ENCODE data around the gene HOXB3.

The HOXB3 gene

GRCh38 chr17:48530208-48530886 lies 59.7 kb downstream of the HOXB3 start:
- H3K4me1 Mint-ChIP-seq, result no peaks in the 10 kb centered on the region
- H3K36me3 Mint-ChIP-seq, result no peaks in the 10 kb centered on the region
- H3K27ac Mint-ChIP-seq, result no peak overlapping the region
- H3K27me3 Mint-ChIP-seq, result peaks cover 19% of the 10 kb centered on the region
- no peak overlapping the region for H3K4me3 Mint-ChIP-seq
- no peaks in the 10 kb centered on the region for H3K9me3 Mint-ChIP-seq
- DNase-seq (ENCODE audit: low spot score in 2 of 2) (no peak), ATAC-seq (ENCODE audit: low read depth) (no peak)

GRCh38 chr17:48529683-48530009 lies 60.4 kb downstream of the HOXB3 start:
- Mint-ChIP-seq H3K36me3 (no peaks in the 10 kb centered on the region), H3K4me3 (no peak overlapping the region), H3K27ac (no peak overlapping the region), H3K27me3 (peaks cover 22% of the 10 kb centered on the region), H3K4me1 (no peaks in the 10 kb centered on the region), H3K9me3 (no peaks in the 10 kb centered on the region)
- DNase-seq (ENCODE audit: low spot score in 2 of 2) (no peak), ATAC-seq (ENCODE audit: low read depth) (no peak)

GRCh38 chr17:48528936-48529682 lies 60.9 kb downstream of the HOXB3 start:
- Mint-ChIP-seq H3K4me3 (no peak overlapping the region), H3K27me3 (peaks cover 22% of the 10 kb centered on the region), H3K27ac (no peak overlapping the region), H3K4me1 (no peaks in the 10 kb centered on the region), H3K36me3 (no peaks in the 10 kb centered on the region), H3K9me3 (no peaks in the 10 kb centered on the region)
- no peak for ATAC-seq (ENCODE audit: low read depth)
- DNase-seq (ENCODE audit: low spot score in 2 of 2), result no peak

- Mint-ChIP-seq H3K4me3 (no peak overlapping the region), H3K27ac (no peak overlapping the region), H3K36me3 (no peaks in the 10 kb centered on the region), H3K9me3 (no peaks in the 10 kb centered on the region), H3K4me1 (no peaks in the 10 kb centered on the region), H3K27me3 (peaks cover 24% of the 10 kb centered on the region)
- no peak for DNase-seq (ENCODE audit: low spot score in 2 of 2)
- no peak for ATAC-seq (ENCODE audit: low read depth)
These were observed 61.7 kb downstream of the HOXB3 start for GRCh38 chr17:48528153-48528935.

GRCh38 chr17:48527547-48527932 lies 62.5 kb downstream of the HOXB3 start:
- peaks cover 24% of the 10 kb centered on the region for H3K27me3 Mint-ChIP-seq
- no peak overlapping the region for H3K27ac Mint-ChIP-seq
- ATAC-seq (ENCODE audit: low read depth) (no peak), DNase-seq (ENCODE audit: low spot score in 2 of 2) (no peak)
- no peaks in the 10 kb centered on the region for H3K36me3 Mint-ChIP-seq
- no peak overlapping the region for H3K4me3 Mint-ChIP-seq
- H3K9me3 Mint-ChIP-seq, result no peaks in the 10 kb centered on the region
- no peaks in the 10 kb centered on the region for H3K4me1 Mint-ChIP-seq

- Mint-ChIP-seq H3K36me3 (no peaks in the 10 kb centered on the region), H3K4me1 (no peaks in the 10 kb centered on the region), H3K9me3 (no peaks in the 10 kb centered on the region), H3K4me3 (no peak overlapping the region), H3K27ac (no peak overlapping the region), H3K27me3 (peaks cover 26% of the 10 kb centered on the region)
- ATAC-seq (ENCODE audit: low read depth) (no peak), DNase-seq (ENCODE audit: low spot score in 2 of 2) (no peak)
These were observed 63.2 kb downstream of the HOXB3 start for GRCh38 chr17:48526608-48527546.

- no peaks in the 10 kb centered on the region for H3K4me1 Mint-ChIP-seq
- no peak for DNase-seq (ENCODE audit: low spot score in 2 of 2)
- peaks cover 31% of the 10 kb centered on the region for H3K27me3 Mint-ChIP-seq
These were observed 67.0 kb downstream of the HOXB3 start for GRCh38 chr17:48523010-48523409.

GRCh38 chr17:48522031-48522653 lies 67.9 kb downstream of the HOXB3 start:
- Mint-ChIP-seq H3K4me3 (no peak overlapping the region), H3K36me3 (no peaks in the 10 kb centered on the region), H3K9me3 (no peaks in the 10 kb centered on the region), H3K27ac (no peak overlapping the region), H3K27me3 (peaks cover 28% of the 10 kb centered on the region), H3K4me1 (peaks cover 5% of the 10 kb centered on the region)
- no peak for DNase-seq (ENCODE audit: low spot score in 2 of 2)
- ATAC-seq (ENCODE audit: low read depth), result no peak

More at GRCh38 chr17:48523010-48523409, 67.0 kb downstream of the HOXB3 start:
- no peak for ATAC-seq (ENCODE audit: low read depth)
- Mint-ChIP-seq H3K36me3 (no peaks in the 10 kb centered on the region), H3K9me3 (no peaks in the 10 kb centered on the region), H3K4me3 (no peak overlapping the region), H3K27ac (no peak overlapping the region)

- ATAC-seq (ENCODE audit: low read depth) (no peak), DNase-seq (ENCODE audit: low spot score in 2 of 2) (no peak)
- peaks cover 25% of the 10 kb centered on the region for H3K27me3 Mint-ChIP-seq
- H3K4me3 Mint-ChIP-seq, result no peak overlapping the region
- no peak overlapping the region for H3K27ac Mint-ChIP-seq
- H3K4me1 Mint-ChIP-seq, result peaks cover 5% of the 10 kb centered on the region
- no peaks in the 10 kb centered on the region for H3K9me3 Mint-ChIP-seq
- no peaks in the 10 kb centered on the region for H3K36me3 Mint-ChIP-seq
These were observed 69.4 kb downstream of the HOXB3 start for GRCh38 chr17:48520631-48521079.

GRCh38 chr17:48519427-48519826 lies 70.6 kb downstream of the HOXB3 start:
- peaks cover 27% of the 10 kb centered on the region for H3K27me3 Mint-ChIP-seq
- H3K9me3 Mint-ChIP-seq, result no peaks in the 10 kb centered on the region
- DNase-seq (ENCODE audit: low spot score in 2 of 2) (no peak), ATAC-seq (ENCODE audit: low read depth) (no peak)
- no peak overlapping the region for H3K4me3 Mint-ChIP-seq
- no peak overlapping the region for H3K27ac Mint-ChIP-seq
- H3K36me3 Mint-ChIP-seq, result no peaks in the 10 kb centered on the region
- H3K4me1 Mint-ChIP-seq, result peaks cover 5% of the 10 kb centered on the region

GRCh38 chr17:48517478-48517877 lies 72.6 kb downstream of the HOXB3 start:
- ATAC-seq (ENCODE audit: low read depth), result peak; percentile 45
- no peaks in the 10 kb centered on the region for H3K36me3 Mint-ChIP-seq
- no peak for DNase-seq (ENCODE audit: low spot score in 2 of 2)
- H3K9me3 Mint-ChIP-seq, result no peaks in the 10 kb centered on the region
- H3K27ac Mint-ChIP-seq, result no peak overlapping the region
- peaks cover 5% of the 10 kb centered on the region for H3K4me1 Mint-ChIP-seq
- H3K4me3 Mint-ChIP-seq, result no peak overlapping the region
- peaks cover 30% of the 10 kb centered on the region for H3K27me3 Mint-ChIP-seq

- H3K27me3 Mint-ChIP-seq, result peaks cover 28% of the 10 kb centered on the region
- H3K4me1 Mint-ChIP-seq, result peaks cover 5% of the 10 kb centered on the region
- no peaks in the 10 kb centered on the region for H3K36me3 Mint-ChIP-seq
- H3K27ac Mint-ChIP-seq, result no peak overlapping the region
- H3K9me3 Mint-ChIP-seq, result no peaks in the 10 kb centered on the region
- no peak overlapping the region for H3K4me3 Mint-ChIP-seq
- ATAC-seq (ENCODE audit: low read depth), result no peak
- no peak for DNase-seq (ENCODE audit: low spot score in 2 of 2)
These were observed 73.8 kb downstream of the HOXB3 start for GRCh38 chr17:48515925-48516900.

Data from memory B cell (primary cell).